Activated T-helper 1 cell treated with anti-CD3 and anti-CD28 coated beads, Interleukin-12 subunit alpha, Interleukin-12 subunit beta, Interleukin-2, Interleukin-4 antibody, amounts not matched to agents 30 ng/mL and 10 ng/mL and 1 ng/mL, durations not matched to agents 14 hours and 24 hours and 36 hours (primary cell): Measurements from ENCODE around the gene AKR1C1. TPM values are rescaled to one million over a fixed set of nuclear protein-coding genes. Genes with fewer than 3 reads are reported as not detected.
"Not testable (repeated sequence)": the region's sequence is repeated elsewhere in the genome, so short reads cannot be mapped to it uniquely, and the experiment has no call there.

Experiments used
- DNase-seq: peaks from one replicate; pipeline ENCODE4 v3.0.0; 2021; ENCODE audit warnings: low spot score
- H3K27ac Mint-ChIP-seq: one replicate; pipeline ENCODE4 v1.8.0; 2021; ENCODE audit warnings: mild to moderate bottlenecking, mixed read lengths
- H3K27me3 Mint-ChIP-seq: one replicate; pipeline ENCODE4 v1.8.0; 2022; ENCODE audit warnings: mild to moderate bottlenecking, moderate library complexity, mixed read lengths; ENCODE audit not compliant: insufficient read depth
- H3K36me3 Mint-ChIP-seq: one replicate; pipeline ENCODE4 v1.8.0; 2021; ENCODE audit warnings: low read depth, mixed read lengths
- H3K4me1 Mint-ChIP-seq: one replicate; pipeline ENCODE4 v1.8.0; 2021; ENCODE audit warnings: low read depth, mixed read lengths
- H3K4me3 Mint-ChIP-seq: one replicate; pipeline ENCODE4 v1.8.0; 2021; ENCODE audit warnings: mild to moderate bottlenecking, moderate library complexity, mixed read lengths
- H3K9me3 Mint-ChIP-seq: one replicate; pipeline ENCODE4 v1.8.0; 2021; ENCODE audit warnings: mixed read lengths
- intact Hi-C: fragments of 100-400 bp; cut with micrococcal nuclease; formaldehyde crosslinking; loops from one replicate; pipeline ENCODE4 v1.15.1; 2024
- total RNA-seq: library from RNA; stranded (reverse); gene quantifications from 2 replicates; pipeline ENCODE4 v1.2.3, GENCODE V29; 2022

The AKR1C1 gene
- total RNA-seq, 1 donor from 2014 or later: 0.29 TPM

DNA sequence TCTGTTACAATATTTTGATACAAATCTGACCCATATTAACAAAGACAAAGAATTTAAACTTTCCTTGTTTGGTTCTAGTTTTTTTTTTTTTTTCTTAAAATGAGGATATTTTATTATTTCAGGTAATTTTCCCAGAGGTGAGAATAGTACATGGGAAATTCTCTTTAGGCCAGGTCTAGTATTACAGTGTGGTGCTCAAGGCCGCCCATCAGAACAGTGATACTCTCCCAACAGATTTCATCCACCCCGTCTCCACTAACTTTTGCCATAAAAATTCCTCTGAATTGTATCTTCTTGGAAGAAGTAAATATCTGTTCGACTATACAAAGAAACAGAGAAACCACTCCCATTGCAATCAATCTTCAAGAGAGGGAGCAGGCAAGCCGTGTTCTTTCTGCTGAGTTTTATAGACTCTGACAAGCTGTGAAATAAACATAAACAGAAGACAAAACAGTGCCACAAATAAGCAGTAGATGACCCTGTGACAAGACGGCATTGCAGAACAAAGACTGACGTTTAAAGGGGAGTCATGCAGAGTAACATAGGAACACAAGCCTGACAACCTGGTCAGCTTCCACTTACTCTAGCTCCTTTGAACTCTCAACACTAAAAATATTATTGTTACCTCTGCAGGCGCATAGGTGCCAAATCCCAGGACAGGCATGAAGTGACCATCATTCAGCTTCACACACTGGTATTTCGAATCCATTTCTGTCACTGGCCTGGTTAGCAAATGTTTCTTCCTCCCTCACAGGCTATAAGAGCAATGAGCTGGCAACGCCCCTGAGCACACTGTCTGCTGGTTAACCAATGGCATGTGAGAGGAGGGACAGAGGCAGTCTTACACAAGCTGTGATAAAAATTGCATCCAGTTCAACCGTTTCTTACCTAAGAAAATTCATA lies 40.2 kb downstream of the AKR1C1 start, which contains the start of gene AKR1C2:
AKR1C2 (minus strand) TSS at position 731 of the 903 bp plus-strand sequence; CDS start at position 709, 22 bp downstream.
- H3K9me3 Mint-ChIP-seq, H3K27ac Mint-ChIP-seq, H3K4me3 Mint-ChIP-seq, H3K36me3 Mint-ChIP-seq, DNase-seq, H3K4me1 Mint-ChIP-seq, intact Hi-C loops, H3K27me3 Mint-ChIP-seq: not testable (repeated sequence)

DNA sequence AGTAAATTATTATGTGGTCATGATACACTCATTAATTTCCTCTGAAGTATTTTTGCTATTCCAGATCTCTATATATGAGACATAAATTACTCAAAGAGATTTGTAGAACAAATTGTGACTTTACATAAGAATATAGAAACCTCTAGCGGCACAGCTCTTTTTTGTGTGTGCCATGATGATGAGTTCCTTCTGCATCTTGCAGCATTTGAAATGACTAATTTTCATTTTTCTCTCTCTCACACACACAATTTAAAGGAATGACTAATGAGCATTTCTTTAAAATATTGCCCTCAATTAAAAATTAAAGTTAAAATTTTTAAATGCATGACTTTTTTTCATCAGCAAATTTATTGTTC lies 40.8 kb downstream of the AKR1C1 start:
- DNase-seq, H3K4me3 Mint-ChIP-seq, intact Hi-C loops, H3K27ac Mint-ChIP-seq, H3K4me1 Mint-ChIP-seq, H3K9me3 Mint-ChIP-seq, H3K36me3 Mint-ChIP-seq, H3K27me3 Mint-ChIP-seq: not testable (repeated sequence)

GRCh38 chr10:5004501-5004900 lies 41.3 kb downstream of the AKR1C1 start:
- H3K4me3 Mint-ChIP-seq, H3K36me3 Mint-ChIP-seq, H3K9me3 Mint-ChIP-seq, H3K27me3 Mint-ChIP-seq, H3K4me1 Mint-ChIP-seq, intact Hi-C loops, H3K27ac Mint-ChIP-seq, DNase-seq: not testable (repeated sequence)

- H3K27me3 Mint-ChIP-seq, H3K4me1 Mint-ChIP-seq, H3K9me3 Mint-ChIP-seq, H3K27ac Mint-ChIP-seq, H3K36me3 Mint-ChIP-seq, DNase-seq, intact Hi-C loops, H3K4me3 Mint-ChIP-seq: not testable (repeated sequence)
Observed at GRCh38 chr10:5008857-5009548, 45.8 kb downstream of the AKR1C1 start.

DNA sequence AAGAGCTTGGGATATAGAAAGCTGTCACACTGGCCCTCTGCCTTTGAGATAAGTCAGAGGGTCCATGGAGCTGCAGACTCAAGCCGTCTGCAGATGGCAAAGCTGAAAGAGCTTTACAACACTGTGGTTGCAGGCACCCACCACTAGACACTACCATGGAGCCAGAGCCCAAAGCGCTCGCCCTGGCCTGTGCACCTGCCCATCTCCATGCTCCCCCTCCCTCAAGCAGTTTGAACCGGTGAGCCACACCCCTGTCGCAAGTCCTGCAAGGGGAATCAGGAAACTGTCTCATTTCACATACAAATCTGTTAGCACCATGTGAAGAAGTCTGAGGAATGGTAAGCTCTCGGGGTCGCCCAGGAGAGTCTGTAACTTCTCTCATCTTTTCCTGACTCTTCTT lies 46.8 kb downstream of the AKR1C1 start:
- DNase-seq, H3K4me3 Mint-ChIP-seq, intact Hi-C loops, H3K27me3 Mint-ChIP-seq, H3K9me3 Mint-ChIP-seq, H3K27ac Mint-ChIP-seq, H3K4me1 Mint-ChIP-seq, H3K36me3 Mint-ChIP-seq: not testable (repeated sequence)

DNA sequence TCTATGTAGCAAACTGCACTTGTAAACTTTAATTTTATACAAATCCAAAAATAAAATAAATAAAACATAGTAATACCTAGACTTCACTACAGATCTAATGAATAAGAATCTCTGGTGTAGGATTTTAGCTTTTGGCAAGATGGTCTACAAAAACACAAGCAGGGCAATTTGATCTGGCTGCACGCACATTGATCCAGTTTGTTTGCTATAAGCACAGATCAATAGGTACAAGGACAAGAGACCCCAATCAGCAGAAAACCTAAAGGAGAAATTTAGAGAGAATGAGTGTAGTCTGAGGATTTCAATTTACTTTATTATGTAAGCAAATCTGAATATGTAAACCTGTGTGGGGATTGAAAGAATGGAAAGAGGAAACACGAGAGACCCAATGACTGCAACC lies 48.2 kb downstream of the AKR1C1 start:
- H3K4me1 Mint-ChIP-seq, DNase-seq, H3K27ac Mint-ChIP-seq, H3K4me3 Mint-ChIP-seq, H3K9me3 Mint-ChIP-seq, H3K36me3 Mint-ChIP-seq, intact Hi-C loops, H3K27me3 Mint-ChIP-seq: not testable (repeated sequence)

GRCh38 chr10:5012595-5012994 lies 49.4 kb downstream of the AKR1C1 start:
- Mint-ChIP-seq H3K9me3 (no peaks in the 10 kb centered on the region), H3K36me3 (no peaks in the 10 kb centered on the region), H3K27me3 (no peaks in the 10 kb centered on the region), H3K4me1 (no peaks in the 10 kb centered on the region), H3K27ac (no peak overlapping the region), H3K4me3 (no peak overlapping the region)
- no peak for DNase-seq
- intact Hi-C loops: no loop called here

DNA sequence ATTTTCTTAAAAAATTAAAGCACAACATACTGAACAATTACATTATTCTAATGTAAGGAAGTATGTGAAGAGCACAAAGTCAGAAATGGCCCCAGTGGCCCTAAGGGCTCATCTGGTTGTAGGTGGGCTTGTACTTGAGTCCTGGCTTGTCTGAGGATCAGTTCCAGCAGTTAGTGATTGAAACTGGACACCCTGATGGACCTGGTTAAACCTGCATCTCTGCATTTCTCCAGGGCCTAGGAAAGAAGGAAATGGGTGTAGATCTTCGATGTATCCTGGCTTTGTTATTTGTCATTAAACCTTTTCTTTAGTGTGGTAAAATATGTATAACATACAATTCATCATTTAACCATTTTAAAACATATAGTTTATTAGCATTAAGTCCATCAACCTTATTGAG lies 50.2 kb downstream of the AKR1C1 start:
- Mint-ChIP-seq H3K36me3 (no peaks in the 10 kb centered on the region), H3K4me3 (no peak overlapping the region), H3K27ac (no peak overlapping the region), H3K27me3 (no peaks in the 10 kb centered on the region), H3K4me1 (no peaks in the 10 kb centered on the region), H3K9me3 (no peaks in the 10 kb centered on the region)
- intact Hi-C loops: no loop called here
- DNase-seq: no peak

- H3K27me3 Mint-ChIP-seq, H3K9me3 Mint-ChIP-seq, H3K36me3 Mint-ChIP-seq, H3K4me3 Mint-ChIP-seq, H3K27ac Mint-ChIP-seq, intact Hi-C loops, DNase-seq, H3K4me1 Mint-ChIP-seq: not testable (repeated sequence)
Observed at GRCh38 chr10:5014200-5014910, 51.1 kb downstream of the AKR1C1 start.

DNA sequence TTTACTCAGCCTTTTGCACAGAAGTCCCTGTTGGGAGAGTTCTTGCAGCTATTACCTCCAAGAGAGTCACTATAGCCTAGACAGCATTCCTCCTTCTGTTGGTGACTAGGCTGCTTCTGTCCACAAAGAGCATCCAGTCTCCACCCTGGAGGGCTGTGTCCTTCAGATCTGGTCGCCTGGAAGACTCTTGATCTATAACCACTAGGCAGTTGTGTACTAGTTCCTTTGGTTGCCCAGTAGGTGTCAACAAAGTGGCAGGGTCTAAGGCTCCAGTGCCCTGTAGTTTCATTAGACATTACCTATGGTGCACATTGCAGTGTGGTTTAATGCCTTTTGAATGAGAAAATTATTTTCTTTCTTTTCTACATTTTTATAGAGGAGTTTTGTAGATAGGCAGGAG lies 51.7 kb downstream of the AKR1C1 start:
- Mint-ChIP-seq H3K27ac (no peak overlapping the region), H3K9me3 (no peaks in the 10 kb centered on the region), H3K4me3 (no peak overlapping the region), H3K36me3 (no peaks in the 10 kb centered on the region), H3K27me3 (no peaks in the 10 kb centered on the region), H3K4me1 (no peaks in the 10 kb centered on the region)
- intact Hi-C loops: no loop called here
- DNase-seq: no peak

DNA sequence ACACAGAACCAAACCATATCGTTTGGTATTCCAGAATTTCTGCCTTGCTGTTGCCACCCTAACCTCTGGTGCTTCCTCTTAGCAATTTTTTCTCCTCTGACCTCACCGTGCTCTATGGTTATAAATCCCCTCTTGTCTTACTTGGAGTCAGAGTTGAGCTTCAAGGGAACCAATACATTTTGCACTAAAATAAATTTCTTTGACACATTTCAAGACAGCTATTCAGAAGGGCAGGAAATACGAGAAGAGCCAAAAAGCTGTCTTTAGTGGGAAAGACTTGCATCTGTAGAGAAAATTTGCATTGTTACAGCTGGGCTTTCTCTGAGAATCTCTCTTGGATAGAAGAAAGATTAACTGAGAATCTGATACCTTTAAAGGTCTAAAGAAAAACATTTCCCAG lies 54.9 kb downstream of the AKR1C1 start:
- Mint-ChIP-seq H3K4me3 (no peak overlapping the region), H3K9me3 (no peaks in the 10 kb centered on the region), H3K4me1 (no peaks in the 10 kb centered on the region), H3K27ac (no peak overlapping the region), H3K36me3 (no peaks in the 10 kb centered on the region), H3K27me3 (no peaks in the 10 kb centered on the region)
- no peak for DNase-seq
- intact Hi-C loops: no loop called here

GRCh38 chr10:5018671-5019277 lies 55.6 kb downstream of the AKR1C1 start:
- DNase-seq, intact Hi-C loops, H3K4me1 Mint-ChIP-seq, H3K9me3 Mint-ChIP-seq, H3K27ac Mint-ChIP-seq, H3K27me3 Mint-ChIP-seq, H3K4me3 Mint-ChIP-seq, H3K36me3 Mint-ChIP-seq: not testable (repeated sequence)
